GM21423 (cell line): ENCODE data around the gene C2orf81.
"Not testable (repeated sequence)": the region's sequence is repeated elsewhere in the genome, so short reads cannot be mapped to it uniquely, and the experiment has no call there.

Source experiments
- ATAC-seq: cut with Tn5 transposase; IDR thresholded peaks from one replicate; pipeline ENCODE4 v1.9.1; 2021; ENCODE audit warnings: mild to moderate bottlenecking, moderate library complexity; ENCODE audit not compliant: unreplicated experiment

Gene C2orf81

GRCh38 chr2:74444498-74445318 lies 23.3 kb upstream of the C2orf81 start:
- ATAC-seq, result no peak

GRCh38 chr2:74442483-74443297 lies 21.3 kb upstream of the C2orf81 start:
- not testable (repeated sequence) for ATAC-seq

GRCh38 chr2:74441690-74442482 lies 20.5 kb upstream of the C2orf81 start, which contains the start of gene RTKN:
Gene RTKN, minus strand, starts transcription at chr2:74441937. Its CDS starts 121 bp downstream, at chr2:74441816.
- ATAC-seq, result peak; percentile 37

- ATAC-seq, result peak; percentile 23
These were observed 19.8 kb upstream of the C2orf81 start for GRCh38 chr2:74441170-74441689.

GRCh38 chr2:74440378-74441169 lies 19.2 kb upstream of the C2orf81 start:
- peak; percentile 80 for ATAC-seq

GRCh38 chr2:74439803-74440377 lies 18.5 kb upstream of the C2orf81 start:
- no peak for ATAC-seq

GRCh38 chr2:74439373-74439772 lies 18.0 kb upstream of the C2orf81 start:
- no peak for ATAC-seq

GRCh38 chr2:74438248-74438647 lies 16.8 kb upstream of the C2orf81 start:
- no peak for ATAC-seq

GRCh38 chr2:74436848-74437695 lies 15.7 kb upstream of the C2orf81 start:
- no peak for ATAC-seq

GRCh38 chr2:74436111-74436805 lies 14.8 kb upstream of the C2orf81 start:
- ATAC-seq, result no peak

GRCh38 chr2:74430502-74430901 lies 9.1 kb upstream of the C2orf81 start:
- ATAC-seq, result no peak

- no peak for ATAC-seq
These were observed 8.3 kb upstream of the C2orf81 start for GRCh38 chr2:74429487-74430451.

GRCh38 chr2:74428675-74429074 lies 7.3 kb upstream of the C2orf81 start:
- no peak for ATAC-seq

GRCh38 chr2:74427551-74427950 lies 6.1 kb upstream of the C2orf81 start:
- ATAC-seq, result no peak

- no peak for ATAC-seq
These were observed 4.9 kb upstream of the C2orf81 start for GRCh38 chr2:74426181-74426758.

GRCh38 chr2:74425523-74425922 lies 4.1 kb upstream of the C2orf81 start:
- no peak for ATAC-seq

GRCh38 chr2:74424995-74425406 lies 3.6 kb upstream of the C2orf81 start:
- no peak for ATAC-seq
